Measurements from ENCODE around the gene ANKRD63. TPM values are rescaled to one million over a fixed set of nuclear protein-coding genes. Genes with fewer than 3 reads are reported as not detected.

Gene ANKRD63
- total RNA-seq, 1 donor from 2014 or later, result not detected

DNA sequence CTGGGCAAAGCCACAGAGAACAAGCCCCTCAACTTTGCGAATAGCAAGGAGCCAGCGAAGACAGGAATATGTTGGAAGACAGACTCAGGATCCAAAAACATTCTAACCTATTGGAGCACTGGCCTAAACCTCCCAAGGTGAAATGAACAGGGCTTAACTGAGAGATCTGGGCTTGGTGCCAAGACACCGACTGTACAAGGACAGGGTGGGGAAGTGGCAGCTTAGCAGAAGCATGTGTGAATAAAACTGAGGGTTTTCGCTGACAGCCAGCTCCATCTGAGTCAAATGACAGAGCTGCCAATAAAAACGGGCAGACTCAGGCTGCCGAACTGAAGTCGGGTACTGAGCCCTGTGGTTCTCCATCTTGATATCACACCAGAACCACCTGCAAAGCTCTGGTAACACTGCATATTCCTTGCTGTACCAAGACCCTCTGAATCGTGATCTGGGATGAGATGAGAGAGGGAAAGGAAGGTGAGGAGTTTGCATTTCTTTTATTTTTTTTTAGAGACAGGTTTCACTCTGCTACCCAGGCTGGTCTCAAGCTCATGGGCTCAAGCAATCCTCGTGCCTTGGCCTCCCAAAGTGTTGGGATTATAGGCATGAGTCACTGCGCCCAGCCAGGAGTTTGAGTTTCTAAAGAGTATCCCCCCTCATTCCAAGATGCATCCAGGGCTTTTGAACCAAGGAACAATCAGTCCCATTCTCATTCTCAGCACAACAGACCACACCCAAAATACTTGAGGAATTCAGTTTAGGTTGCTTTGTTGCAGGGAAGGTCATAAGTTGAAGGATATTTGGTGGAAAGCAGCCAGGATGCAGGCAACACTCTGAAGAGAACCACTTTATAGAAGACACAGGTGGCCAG is 30.9 kb upstream of the ANKRD63 start:
- peak in 1 of 2 donors; percentile 67 for DNase-seq (ENCODE audit: low read depth in 2 of 2)

- no peak for DNase-seq (ENCODE audit: low read depth in 2 of 2)
Observed at GRCh38 chr15:40312370-40313158, 29.7 kb upstream of the ANKRD63 start.

- no peak for DNase-seq (ENCODE audit: low read depth in 2 of 2)
Observed at GRCh38 chr15:40310993-40311392, 28.1 kb upstream of the ANKRD63 start.

DNA sequence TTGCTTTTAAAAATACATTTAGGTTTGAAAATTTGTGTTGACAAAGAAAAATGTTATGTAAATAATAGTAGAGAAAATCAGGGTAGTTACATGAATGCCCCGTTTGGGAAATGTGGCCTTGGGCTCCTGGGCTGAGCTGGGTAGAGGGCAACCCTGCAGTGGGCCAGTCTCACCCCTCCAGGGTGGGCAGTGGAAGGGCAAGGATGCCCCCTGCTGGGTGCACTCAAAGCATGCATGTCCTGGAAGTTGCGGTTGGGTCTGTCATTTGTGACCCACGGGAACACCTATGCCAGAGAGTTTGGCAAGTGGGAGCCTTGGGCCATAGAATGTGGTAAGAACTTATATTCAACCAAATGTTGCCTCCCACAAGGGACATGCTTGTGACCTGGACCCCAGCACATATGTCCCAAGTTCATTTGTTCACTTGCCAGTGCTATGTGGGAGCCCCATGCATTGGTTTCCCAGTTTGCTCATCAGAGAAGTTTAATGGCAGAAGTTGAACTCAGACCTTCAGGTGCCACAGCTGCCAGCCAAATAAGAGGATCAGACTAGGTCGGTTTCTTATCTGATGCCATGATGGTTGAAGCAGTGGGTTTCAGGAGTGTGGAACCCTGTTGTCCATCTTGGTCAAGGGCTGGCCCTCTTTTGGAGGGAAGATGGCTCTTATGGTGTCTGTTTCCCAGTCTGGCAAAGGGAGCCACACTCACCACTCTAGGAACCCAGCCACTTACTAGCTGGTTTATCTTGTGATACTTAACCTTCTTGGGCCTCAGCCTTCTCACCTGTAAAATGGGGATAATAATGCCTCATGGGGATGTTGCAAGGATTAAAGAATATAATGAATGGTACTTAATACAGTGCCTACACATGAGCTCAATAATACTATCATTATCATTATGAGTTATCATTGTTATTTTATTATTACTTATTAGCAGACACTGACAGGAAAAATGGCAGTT is 27.4 kb upstream of the ANKRD63 start:
- DNase-seq (ENCODE audit: low read depth in 2 of 2), result peak; percentile 30 to 59

DNA sequence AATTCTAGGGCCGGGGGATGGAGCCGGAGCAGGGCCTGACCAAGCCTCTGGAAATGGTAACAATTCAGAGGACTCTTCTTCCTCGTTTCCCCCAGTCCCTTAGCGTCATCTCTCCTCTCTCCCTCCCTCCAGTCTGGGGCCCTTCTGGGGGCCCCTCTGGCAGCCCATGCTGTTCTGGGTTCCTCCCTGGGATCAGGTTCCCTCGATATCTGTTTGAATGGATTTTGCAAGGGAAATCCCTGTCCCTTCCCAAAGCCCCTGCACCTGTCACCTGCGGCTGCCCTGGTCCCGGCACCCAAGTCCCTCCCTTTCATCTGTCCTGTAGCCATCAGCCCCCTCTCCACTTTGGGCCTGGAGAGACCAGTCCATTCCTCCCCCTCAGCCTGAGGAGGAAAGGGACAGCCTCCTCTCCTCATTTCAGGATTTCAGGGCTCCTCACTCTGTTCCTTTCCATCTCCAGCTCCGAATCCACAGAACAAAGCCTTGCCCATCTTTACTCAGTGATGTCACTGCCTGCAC is 26.5 kb upstream of the ANKRD63 start:
- no peak for DNase-seq (ENCODE audit: low read depth in 2 of 2)

- DNase-seq (ENCODE audit: low read depth in 2 of 2), result no peak
Observed at GRCh38 chr15:40307421-40308211, 24.8 kb upstream of the ANKRD63 start, which contains the start of gene PLCB2. TSS of gene PLCB2 (minus strand) at chr15:40307935. CDS start at chr15:40307672, 263 bp downstream.

GRCh38 chr15:40306908-40307307 is 24.0 kb upstream of the ANKRD63 start:
- DNase-seq (ENCODE audit: low read depth in 2 of 2), result no peak

DNA sequence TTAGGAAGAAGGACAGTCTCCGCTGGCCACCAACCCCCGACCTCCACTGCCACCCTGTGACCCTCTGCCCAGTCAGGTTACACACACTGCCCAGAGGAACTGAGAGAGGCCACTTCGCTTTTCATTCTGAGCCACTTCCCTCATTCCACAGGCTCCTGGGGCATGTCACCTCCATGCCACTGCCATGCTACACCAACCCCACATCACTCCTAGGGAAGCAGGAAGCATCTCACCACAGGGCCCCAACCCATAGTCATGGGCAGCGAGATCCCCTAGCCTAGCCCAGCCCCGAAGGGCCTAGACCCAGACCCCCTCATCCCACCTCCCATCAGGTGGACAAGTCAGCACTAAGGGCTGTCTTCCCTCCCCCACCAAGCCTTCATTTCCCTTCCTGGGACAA is 23.5 kb upstream of the ANKRD63 start:
- DNase-seq (ENCODE audit: low read depth in 2 of 2), result no peak

DNA sequence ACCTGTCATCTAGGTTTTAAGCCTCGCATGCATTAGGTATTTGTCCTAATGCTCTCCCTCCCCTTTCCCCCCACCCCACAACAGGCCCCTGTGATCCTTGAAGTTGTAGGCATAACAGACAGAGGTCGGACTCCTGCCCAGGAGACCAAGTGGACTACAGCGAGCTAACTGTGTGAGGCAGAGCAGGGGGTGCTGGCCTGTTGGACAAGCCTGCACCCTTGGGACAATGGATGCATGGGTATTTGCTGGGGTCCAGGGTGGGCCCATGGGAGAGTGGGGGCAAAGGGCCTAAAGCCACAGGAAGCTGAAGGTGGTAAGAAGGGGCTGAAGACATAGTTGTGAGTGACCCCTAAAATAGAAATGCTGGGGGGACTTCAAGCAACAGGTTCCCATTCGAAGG is 22.4 kb upstream of the ANKRD63 start:
- DNase-seq (ENCODE audit: low read depth in 2 of 2), result no peak

DNA sequence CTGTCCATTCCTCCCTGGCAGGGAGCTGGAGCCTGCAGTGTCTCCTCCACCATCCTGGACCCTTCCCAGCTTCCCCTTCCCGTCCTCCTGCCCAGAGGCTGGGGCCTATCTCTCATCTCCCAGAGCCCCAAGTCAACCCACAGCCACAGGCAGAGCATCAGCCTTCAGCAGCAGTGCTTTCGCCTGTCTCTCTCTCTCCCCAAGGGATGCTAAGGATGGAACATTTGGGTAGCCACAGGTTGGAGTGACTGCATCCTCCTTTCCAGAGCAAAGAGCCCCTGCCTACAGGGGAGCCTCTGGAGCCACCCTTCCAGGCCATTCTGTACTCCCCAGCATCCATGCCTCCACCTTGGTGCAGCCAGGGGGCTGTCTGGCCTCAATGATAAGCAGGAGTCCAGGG is 20.7 kb upstream of the ANKRD63 start:
- DNase-seq (ENCODE audit: low read depth in 2 of 2), result no peak

GRCh38 chr15:40302981-40303380 is 20.1 kb upstream of the ANKRD63 start:
- no peak for DNase-seq (ENCODE audit: low read depth in 2 of 2)

- DNase-seq (ENCODE audit: low read depth in 2 of 2), result no peak
Observed at GRCh38 chr15:40302288-40302886, 19.5 kb upstream of the ANKRD63 start.

GRCh38 chr15:40301467-40302179 is 18.8 kb upstream of the ANKRD63 start:
- DNase-seq (ENCODE audit: low read depth in 2 of 2), result no peak

- DNase-seq (ENCODE audit: low read depth in 2 of 2), result no peak
Observed at GRCh38 chr15:40300771-40301170, 17.9 kb upstream of the ANKRD63 start.

GRCh38 chr15:40300367-40300766 is 17.5 kb upstream of the ANKRD63 start:
- no peak for DNase-seq (ENCODE audit: low read depth in 2 of 2)

GRCh38 chr15:40298216-40298935 is 15.5 kb upstream of the ANKRD63 start:
- no peak for DNase-seq (ENCODE audit: low read depth in 2 of 2)

- DNase-seq (ENCODE audit: low read depth in 2 of 2), result no peak
Observed at GRCh38 chr15:40297356-40297755, 14.5 kb upstream of the ANKRD63 start.

- no peak for DNase-seq (ENCODE audit: low read depth in 2 of 2)
Observed at GRCh38 chr15:40296561-40297230, 13.8 kb upstream of the ANKRD63 start.
